GM20000 (cell line): ENCODE results near the gene ZSWIM3.

Experiments
- DNase-seq: peaks from one replicate; pipeline ENCODE4 v3.0.0; 2012; ENCODE audit warnings: low spot score
- CTCF ChIP-seq: IDR thresholded peaks from 2 replicates; pipeline ENCODE4 v1.5.1; 2012; ENCODE audit warnings: mild to moderate bottlenecking, control low read depth; ENCODE audit errors: extremely low read depth, missing control alignments

Gene ZSWIM3

GRCh38 chr20:45851501-45851900, 5.9 kb upstream of the ZSWIM3 start:
- no peak for TF ChIP-seq CTCF
- DNase-seq = no peak

- no peak for TF ChIP-seq CTCF
- DNase-seq = no peak
These were observed 5.1 kb upstream of the ZSWIM3 start for GRCh38 chr20:45852326-45852725.

GRCh38 chr20:45853484-45853883, 3.9 kb upstream of the ZSWIM3 start:
- DNase-seq = no peak
- no peak for TF ChIP-seq CTCF

- no peak for TF ChIP-seq CTCF
- DNase-seq = peak; percentile 76
These were observed 435 bp downstream of the ZSWIM3 start for GRCh38 chr20:45857882-45858216.

GRCh38 chr20:45859916-45860315, 2.5 kb downstream of the ZSWIM3 start:
- DNase-seq = no peak
- no peak for TF ChIP-seq CTCF

GRCh38 chr20:45860560-45861220, 3.3 kb downstream of the ZSWIM3 start:
- no peak for TF ChIP-seq CTCF
- DNase-seq = no peak

GRCh38 chr20:45861221-45862075, 4.0 kb downstream of the ZSWIM3 start:
- TF ChIP-seq CTCF = no peak
- no peak for DNase-seq
